Measurements from ENCODE around the gene NACC2.

NACC2 gene

DNA sequence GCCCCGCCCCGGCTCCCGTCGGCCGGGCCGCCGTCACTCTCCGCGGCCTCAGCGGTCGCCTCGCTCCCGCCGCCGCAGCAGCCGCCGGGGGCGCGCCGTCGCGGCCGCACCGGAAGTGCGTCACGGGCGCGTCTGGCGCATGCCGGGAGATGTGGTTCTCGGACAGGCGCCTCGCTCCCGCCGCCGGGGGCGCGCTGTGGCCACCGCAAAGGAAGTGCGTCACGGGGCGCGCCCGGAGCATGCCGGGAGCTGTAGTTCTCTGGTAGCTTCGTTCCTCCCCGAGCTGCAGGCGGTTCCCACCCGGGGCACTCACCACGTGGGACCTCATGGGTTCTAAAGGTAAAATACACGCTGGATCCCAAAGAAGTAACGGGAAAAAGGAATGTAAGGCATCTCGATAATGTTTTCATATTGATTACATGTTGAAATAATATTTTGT lies 133.8 kb downstream of the NACC2 start, which contains the start of gene UBAC1:
Gene UBAC1 (minus strand): TSS at position 97 of the 439 bp plus-strand sequence. CDS start 211 bp downstream, outside the sequence.
- DNase-seq (ENCODE audit: low read depth in 2 of 2) = peak; percentile 91 to 95

DNA sequence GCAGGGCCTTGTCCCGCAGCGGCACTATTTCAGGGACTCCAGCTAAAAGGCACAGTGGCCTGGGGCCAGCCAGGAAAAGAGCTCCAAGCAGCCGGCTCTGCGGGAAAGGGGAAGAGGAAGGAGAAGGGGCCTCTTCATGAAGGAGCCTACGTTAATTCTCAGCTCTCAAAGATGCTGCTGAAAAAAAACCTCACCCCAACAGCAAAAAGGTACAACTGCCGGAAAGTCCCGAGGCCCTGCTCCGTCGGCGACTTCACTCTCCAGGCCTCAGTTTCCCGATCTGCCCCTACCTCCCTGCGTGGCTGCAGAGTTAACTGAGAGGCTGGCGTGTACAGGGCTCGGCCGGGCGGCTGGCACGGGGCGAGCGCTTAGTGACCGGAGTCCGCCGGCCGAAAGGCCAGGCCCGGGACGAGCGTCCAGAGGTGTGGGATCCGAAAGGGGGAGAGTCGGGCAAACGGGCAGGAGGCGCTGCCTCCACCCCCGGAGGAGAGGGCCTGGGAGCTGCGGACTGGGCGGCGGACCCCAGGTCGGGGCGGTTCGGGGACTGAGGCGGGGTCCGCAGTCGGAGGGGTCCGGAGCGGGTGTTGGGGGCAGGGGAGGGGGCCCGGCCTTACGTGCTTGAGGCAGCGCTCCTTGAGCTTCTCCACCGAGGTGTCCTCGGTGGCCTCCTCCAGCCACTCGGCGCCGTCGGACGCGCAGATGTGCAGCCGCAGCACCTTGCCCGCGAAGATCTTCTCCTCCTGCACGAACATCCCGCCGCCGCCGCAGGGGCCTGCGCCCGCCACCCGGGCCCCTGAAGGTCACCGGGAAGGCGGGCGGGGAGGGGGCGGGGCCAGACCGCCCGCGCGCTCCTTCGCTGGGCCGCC lies 134.4 kb downstream of the NACC2 start:
- DNase-seq (ENCODE audit: low read depth in 2 of 2) = no peak

DNA sequence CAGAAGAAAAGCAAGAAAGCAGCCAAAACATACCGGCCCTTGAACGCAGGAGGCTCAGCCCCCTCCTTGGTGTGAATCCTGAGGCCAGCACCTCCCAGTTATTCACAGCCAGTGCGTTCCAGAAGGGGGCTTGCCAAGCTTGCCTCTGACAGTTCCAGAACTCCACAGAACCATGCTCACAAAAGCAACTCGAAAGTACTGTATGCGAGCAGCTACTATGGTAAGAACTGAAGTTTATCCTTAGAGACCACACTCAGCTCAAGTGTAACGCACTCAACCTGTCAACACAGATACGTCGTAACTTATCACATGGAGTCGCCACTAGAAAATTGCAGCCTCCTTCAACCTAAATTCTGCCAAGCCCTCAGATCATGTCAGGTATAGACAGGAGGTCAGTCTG lies 135.3 kb downstream of the NACC2 start:
- DNase-seq (ENCODE audit: low read depth in 2 of 2) = no peak

DNA sequence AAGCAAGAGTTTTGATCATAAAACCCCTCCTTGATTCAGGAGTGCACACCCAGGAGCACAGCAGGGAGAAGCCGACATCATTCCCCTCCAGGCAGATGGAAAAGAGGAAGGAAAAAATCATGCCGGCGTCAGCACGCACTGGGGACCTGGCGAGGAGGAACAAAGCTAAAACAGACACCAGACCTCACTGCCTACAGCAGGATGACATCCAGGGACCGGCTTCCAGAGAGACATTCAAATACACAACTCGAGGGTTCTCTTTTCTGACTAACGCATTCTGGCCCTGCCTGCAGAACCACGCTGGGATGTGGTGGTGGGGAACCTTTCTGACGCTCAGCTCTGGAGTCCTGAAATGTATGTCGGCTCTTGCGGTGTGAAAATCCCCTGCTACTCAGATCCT lies 136.6 kb downstream of the NACC2 start:
- DNase-seq (ENCODE audit: low read depth in 2 of 2) = no peak

DNA sequence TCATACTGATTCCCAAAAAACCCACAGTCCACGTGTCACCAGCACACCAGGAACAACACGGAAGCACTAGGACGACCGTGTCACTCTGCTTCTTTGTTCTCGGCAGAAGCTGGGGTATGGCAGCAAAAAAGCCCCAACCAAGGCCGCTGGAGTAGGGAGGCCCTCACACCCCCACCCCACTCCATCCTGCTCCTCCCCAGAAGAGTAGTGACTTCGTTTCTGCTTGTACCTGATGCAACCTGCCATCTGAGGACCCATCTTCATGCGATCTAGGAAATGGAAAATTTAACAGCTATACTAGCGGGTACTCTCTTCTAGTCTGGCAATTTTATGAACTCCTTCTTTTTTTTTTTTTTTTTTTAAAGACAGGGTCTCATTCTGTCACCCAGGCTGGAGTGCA lies 137.7 kb downstream of the NACC2 start:
- DNase-seq (ENCODE audit: low read depth in 2 of 2) = no peak

DNA sequence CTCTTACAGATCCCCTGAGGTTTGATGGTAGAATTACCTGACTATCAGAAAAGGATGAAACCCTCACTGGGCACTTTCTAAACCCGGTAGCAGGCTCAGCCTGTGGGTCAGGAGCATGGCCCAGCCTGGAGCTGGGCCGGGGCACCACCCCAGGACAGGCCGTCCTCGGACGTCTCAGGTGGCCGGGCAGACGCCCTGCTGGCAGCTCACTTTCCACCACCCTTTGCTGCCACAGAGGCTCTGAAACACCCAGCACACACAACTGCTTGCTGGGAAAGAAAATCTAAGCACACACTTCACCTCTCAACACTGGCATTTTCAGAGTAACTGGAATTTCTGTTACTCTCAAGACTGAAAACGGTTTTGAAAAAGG lies 138.3 kb downstream of the NACC2 start:
- DNase-seq (ENCODE audit: low read depth in 2 of 2) = no peak

All from stimulated activated CD4-positive, alpha-beta T cell treated with anti-CD3 and anti-CD28 coated beads, Interleukin-15, amount 100 ng/mL, for 48 hours (primary cell).